ENCODE measurements around the gene S100A9.

S100A9 gene

DNA sequence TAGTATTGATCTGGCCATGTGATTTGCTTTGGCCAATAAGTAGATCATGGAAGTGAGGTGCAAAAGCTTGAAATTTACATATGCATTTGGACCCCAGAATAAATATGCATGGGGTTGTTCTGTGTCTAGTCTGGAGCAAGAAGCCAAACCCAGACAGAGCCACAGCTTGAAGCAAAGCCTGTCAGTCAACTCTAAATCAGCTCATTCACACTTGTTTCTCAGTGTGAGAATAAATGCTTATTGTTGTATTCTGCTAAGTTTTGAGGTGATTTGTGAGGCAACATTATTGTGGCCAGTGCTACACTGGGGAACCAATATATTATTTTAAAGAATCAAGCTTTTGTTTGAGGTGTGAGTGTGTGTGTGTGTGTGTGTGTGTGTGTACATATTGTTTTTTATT lies 32.7 kb upstream of the S100A9 start (continued):
- TF ChIP-seq OSR1 (CRISPR knock-in tag; IDR thresholded peaks at IDR 0.05) (no peak), ESRRG (CRISPR knock-in tag; IDR thresholded peaks at IDR 0.05) (no peak), SNAI2 (CRISPR knock-in tag; IDR thresholded peaks at IDR 0.05) (no peak), ZNF565 (CRISPR knock-in tag; conservative IDR thresholded peaks at IDR 0.05; ENCODE audit: low read depth) (no peak), ISL1 (CRISPR knock-in tag; IDR thresholded peaks at IDR 0.05) (no peak), ZNF70 (CRISPR knock-in tag; IDR thresholded peaks at IDR 0.05) (no peak), ZNF8 (CRISPR knock-in tag; IDR thresholded peaks at IDR 0.05) (no peak)

DNA sequence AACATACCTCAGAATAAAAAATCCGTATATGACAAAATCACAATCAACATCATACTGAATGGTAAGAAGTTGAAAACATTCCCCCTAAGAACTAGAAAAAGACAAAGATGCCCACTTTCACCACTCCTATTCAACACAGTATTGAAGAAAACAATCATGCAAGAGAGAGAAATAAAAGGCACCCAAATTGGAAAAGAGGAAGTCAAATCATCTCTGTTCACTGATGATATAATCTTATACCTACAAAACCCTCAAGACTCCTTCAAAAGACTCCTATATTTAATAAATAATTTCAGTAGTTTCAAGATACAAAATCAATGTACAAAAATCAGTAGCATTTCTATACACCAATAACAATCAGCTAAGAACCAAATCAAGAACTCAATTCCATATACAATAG lies 23.8 kb upstream of the S100A9 start:
- no peak for ATAC-seq
- TF ChIP-seq GLIS3 (CRISPR knock-in tag; IDR thresholded peaks at IDR 0.05) = no peak
- no peak for TF ChIP-seq TCF4 (CRISPR knock-in tag; IDR thresholded peaks at IDR 0.05; ENCODE audit: borderline replicate concordance)
- TF ChIP-seq ISL1 (CRISPR knock-in tag; IDR thresholded peaks at IDR 0.05) = no peak
- TF ChIP-seq ZNF565 (CRISPR knock-in tag; conservative IDR thresholded peaks at IDR 0.05; ENCODE audit: low read depth) = no peak
- TF ChIP-seq, protein P1, sequence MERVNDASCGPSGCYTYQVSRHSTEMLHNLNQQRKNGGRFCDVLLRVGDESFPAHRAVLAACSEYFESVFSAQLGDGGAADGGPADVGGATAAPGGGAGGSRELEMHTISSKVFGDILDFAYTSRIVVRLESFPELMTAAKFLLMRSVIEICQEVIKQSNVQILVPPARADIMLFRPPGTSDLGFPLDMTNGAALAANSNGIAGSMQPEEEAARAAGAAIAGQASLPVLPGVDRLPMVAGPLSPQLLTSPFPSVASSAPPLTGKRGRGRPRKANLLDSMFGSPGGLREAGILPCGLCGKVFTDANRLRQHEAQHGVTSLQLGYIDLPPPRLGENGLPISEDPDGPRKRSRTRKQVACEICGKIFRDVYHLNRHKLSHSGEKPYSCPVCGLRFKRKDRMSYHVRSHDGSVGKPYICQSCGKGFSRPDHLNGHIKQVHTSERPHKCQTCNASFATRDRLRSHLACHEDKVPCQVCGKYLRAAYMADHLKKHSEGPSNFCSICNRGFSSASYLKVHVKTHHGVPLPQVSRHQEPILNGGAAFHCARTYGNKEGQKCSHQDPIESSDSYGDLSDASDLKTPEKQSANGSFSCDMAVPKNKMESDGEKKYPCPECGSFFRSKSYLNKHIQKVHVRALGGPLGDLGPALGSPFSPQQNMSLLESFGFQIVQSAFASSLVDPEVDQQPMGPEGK (CRISPR knock-in tag; IDR thresholded peaks at IDR 0.05; ENCODE audit: borderline replicate concordance) = no peak
- TF ChIP-seq, protein P2, sequence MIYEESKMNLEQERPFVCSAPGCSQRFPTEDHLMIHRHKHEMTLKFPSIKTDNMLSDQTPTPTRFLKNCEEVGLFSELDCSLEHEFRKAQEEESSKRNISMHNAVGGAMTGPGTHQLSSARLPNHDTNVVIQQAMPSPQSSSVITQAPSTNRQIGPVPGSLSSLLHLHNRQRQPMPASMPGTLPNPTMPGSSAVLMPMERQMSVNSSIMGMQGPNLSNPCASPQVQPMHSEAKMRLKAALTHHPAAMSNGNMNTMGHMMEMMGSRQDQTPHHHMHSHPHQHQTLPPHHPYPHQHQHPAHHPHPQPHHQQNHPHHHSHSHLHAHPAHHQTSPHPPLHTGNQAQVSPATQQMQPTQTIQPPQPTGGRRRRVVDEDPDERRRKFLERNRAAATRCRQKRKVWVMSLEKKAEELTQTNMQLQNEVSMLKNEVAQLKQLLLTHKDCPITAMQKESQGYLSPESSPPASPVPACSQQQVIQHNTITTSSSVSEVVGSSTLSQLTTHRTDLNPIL (CRISPR knock-in tag; IDR thresholded peaks at IDR 0.05; ENCODE audit: low read depth) = no peak
- no peak for TF ChIP-seq SNAI2 (CRISPR knock-in tag; IDR thresholded peaks at IDR 0.05)
- TF ChIP-seq ZC3H10 (CRISPR knock-in tag; IDR thresholded peaks at IDR 0.05) = no peak
- TF ChIP-seq, protein P3, sequence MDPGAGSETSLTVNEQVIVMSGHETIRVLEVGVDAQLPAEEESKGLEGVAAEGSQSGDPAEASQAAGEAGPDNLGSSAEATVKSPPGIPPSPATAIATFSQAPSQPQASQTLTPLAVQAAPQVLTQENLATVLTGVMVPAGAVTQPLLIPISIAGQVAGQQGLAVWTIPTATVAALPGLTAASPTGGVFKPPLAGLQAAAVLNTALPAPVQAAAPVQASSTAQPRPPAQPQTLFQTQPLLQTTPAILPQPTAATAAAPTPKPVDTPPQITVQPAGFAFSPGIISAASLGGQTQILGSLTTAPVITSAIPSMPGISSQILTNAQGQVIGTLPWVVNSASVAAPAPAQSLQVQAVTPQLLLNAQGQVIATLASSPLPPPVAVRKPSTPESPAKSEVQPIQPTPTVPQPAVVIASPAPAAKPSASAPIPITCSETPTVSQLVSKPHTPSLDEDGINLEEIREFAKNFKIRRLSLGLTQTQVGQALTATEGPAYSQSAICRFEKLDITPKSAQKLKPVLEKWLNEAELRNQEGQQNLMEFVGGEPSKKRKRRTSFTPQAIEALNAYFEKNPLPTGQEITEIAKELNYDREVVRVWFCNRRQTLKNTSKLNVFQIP (CRISPR knock-in tag; IDR thresholded peaks at IDR 0.05; ENCODE audit: borderline replicate concordance, low read depth) = no peak
- TF ChIP-seq PPARA (CRISPR knock-in tag; IDR thresholded peaks at IDR 0.05; ENCODE audit: borderline replicate concordance) = no peak
- TF ChIP-seq RARB (CRISPR knock-in tag; IDR thresholded peaks at IDR 0.05) = no peak
- TF ChIP-seq, protein P4, sequence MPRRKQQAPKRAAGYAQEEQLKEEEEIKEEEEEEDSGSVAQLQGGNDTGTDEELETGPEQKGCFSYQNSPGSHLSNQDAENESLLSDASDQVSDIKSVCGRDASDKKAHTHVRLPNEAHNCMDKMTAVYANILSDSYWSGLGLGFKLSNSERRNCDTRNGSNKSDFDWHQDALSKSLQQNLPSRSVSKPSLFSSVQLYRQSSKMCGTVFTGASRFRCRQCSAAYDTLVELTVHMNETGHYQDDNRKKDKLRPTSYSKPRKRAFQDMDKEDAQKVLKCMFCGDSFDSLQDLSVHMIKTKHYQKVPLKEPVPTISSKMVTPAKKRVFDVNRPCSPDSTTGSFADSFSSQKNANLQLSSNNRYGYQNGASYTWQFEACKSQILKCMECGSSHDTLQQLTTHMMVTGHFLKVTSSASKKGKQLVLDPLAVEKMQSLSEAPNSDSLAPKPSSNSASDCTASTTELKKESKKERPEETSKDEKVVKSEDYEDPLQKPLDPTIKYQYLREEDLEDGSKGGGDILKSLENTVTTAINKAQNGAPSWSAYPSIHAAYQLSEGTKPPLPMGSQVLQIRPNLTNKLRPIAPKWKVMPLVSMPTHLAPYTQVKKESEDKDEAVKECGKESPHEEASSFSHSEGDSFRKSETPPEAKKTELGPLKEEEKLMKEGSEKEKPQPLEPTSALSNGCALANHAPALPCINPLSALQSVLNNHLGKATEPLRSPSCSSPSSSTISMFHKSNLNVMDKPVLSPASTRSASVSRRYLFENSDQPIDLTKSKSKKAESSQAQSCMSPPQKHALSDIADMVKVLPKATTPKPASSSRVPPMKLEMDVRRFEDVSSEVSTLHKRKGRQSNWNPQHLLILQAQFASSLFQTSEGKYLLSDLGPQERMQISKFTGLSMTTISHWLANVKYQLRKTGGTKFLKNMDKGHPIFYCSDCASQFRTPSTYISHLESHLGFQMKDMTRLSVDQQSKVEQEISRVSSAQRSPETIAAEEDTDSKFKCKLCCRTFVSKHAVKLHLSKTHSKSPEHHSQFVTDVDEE (CRISPR knock-in tag; IDR thresholded peaks at IDR 0.05) = no peak
- TF ChIP-seq OSR1 (CRISPR knock-in tag; IDR thresholded peaks at IDR 0.05) = no peak
- TF ChIP-seq, protein P5, sequence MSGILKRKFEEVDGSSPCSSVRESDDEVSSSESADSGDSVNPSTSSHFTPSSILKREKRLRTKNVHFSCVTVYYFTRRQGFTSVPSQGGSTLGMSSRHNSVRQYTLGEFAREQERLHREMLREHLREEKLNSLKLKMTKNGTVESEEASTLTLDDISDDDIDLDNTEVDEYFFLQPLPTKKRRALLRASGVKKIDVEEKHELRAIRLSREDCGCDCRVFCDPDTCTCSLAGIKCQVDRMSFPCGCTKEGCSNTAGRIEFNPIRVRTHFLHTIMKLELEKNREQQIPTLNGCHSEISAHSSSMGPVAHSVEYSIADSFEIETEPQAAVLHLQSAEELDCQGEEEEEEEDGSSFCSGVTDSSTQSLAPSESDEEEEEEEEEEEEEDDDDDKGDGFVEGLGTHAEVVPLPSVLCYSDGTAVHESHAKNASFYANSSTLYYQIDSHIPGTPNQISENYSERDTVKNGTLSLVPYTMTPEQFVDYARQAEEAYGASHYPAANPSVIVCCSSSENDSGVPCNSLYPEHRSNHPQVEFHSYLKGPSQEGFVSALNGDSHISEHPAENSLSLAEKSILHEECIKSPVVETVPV (CRISPR knock-in tag; IDR thresholded peaks at IDR 0.05) = no peak
- no peak for TF ChIP-seq ESRRG (CRISPR knock-in tag; IDR thresholded peaks at IDR 0.05)
- TF ChIP-seq CSDC2 (CRISPR knock-in tag; IDR thresholded peaks at IDR 0.05) = no peak
- TF ChIP-seq ZNF8 (CRISPR knock-in tag; IDR thresholded peaks at IDR 0.05) = no peak
- TF ChIP-seq TOX (CRISPR knock-in tag; IDR thresholded peaks at IDR 0.05; ENCODE audit: borderline replicate concordance) = no peak
- no peak for TF ChIP-seq BACH2 (CRISPR knock-in tag; IDR thresholded peaks at IDR 0.05; ENCODE audit: borderline replicate concordance)

DNA sequence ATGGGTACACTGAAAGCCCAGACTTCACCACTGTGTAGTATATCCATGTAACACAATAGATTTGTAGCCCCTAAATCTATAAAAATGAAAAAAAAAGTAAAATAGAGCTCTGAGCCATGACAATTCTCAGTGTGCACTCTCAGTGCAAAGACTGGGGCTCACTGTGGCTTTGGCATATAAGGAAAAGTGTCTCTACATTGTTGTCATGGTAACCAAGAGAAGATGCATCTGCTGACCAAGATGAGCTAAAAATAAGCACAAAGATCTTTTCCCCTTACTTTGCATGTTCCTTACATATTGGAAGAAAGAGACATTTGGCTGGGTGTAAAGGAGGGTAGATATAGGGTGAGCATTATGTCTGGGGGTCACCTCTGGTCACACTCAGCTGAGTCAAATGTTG lies 21.0 kb upstream of the S100A9 start:
- TF ChIP-seq OSR1 (CRISPR knock-in tag; IDR thresholded peaks at IDR 0.05) (no peak), TCF4 (CRISPR knock-in tag; IDR thresholded peaks at IDR 0.05; ENCODE audit: borderline replicate concordance) (no peak), GLIS3 (CRISPR knock-in tag; IDR thresholded peaks at IDR 0.05) (no peak), ARNTL (CRISPR knock-in tag; IDR thresholded peaks at IDR 0.05; ENCODE audit: borderline replicate concordance, low read depth) (no peak), ZNF8 (CRISPR knock-in tag; IDR thresholded peaks at IDR 0.05) (no peak), ZNF565 (CRISPR knock-in tag; conservative IDR thresholded peaks at IDR 0.05; ENCODE audit: low read depth) (no peak), SNAI2 (CRISPR knock-in tag; IDR thresholded peaks at IDR 0.05) (no peak), ZFP3 (CRISPR knock-in tag; IDR thresholded peaks at IDR 0.05) (no peak), PPARA (CRISPR knock-in tag; IDR thresholded peaks at IDR 0.05; ENCODE audit: borderline replicate concordance) (no peak), TOX (CRISPR knock-in tag; IDR thresholded peaks at IDR 0.05; ENCODE audit: borderline replicate concordance) (no peak)
- TF ChIP-seq, protein P2 (CRISPR knock-in tag; IDR thresholded peaks at IDR 0.05; ENCODE audit: low read depth) = no peak
- TF ChIP-seq, protein P5 (CRISPR knock-in tag; IDR thresholded peaks at IDR 0.05) = no peak
- ATAC-seq = no peak

All from SK-N-SH treated with all-trans-retinoic acid at 6 μM for 48 hours (cell line).